ENCODE results near the gene BRF1. TPM values are rescaled to one million over a fixed set of nuclear protein-coding genes. Genes with fewer than 3 reads are reported as not detected.

BRF1 gene
- total RNA-seq, 1 donor from 2014 or later = 16.9 TPM

- H3K9ac ChIP-seq = no peak overlapping the region
- no peak overlapping the region for H2AFZ ChIP-seq (replicated peaks)
- H3K27me3 ChIP-seq = peaks cover 38% of the 10 kb centered on the region
- no peaks in the 10 kb centered on the region for H3K36me3 ChIP-seq
- H3K79me2 ChIP-seq (ENCODE audit: low read depth) = no peaks in the 10 kb centered on the region
- Mint-ChIP-seq H3K4me3 (no peak overlapping the region), H3K9me3 (peaks cover 9% of the 10 kb centered on the region), H3K4me1 (peaks cover 4% of the 10 kb centered on the region), H3K27ac (no peak overlapping the region), H3K36me3 (no peaks in the 10 kb centered on the region), H3K27me3 (ENCODE audit: insufficient read depth, low read depth) (peaks cover 18% of the 10 kb centered on the region)
- peaks cover 23% of the 10 kb centered on the region for H3F3A ChIP-seq (ENCODE audit: low read depth)
- no peak overlapping the region for H3K4me2 ChIP-seq
- H3K9me3 ChIP-seq (ENCODE audit: low read depth) = no peaks in the 10 kb centered on the region
- H4K20me1 ChIP-seq (ENCODE audit: low read depth) = peaks cover 7% of the 10 kb centered on the region
- TF ChIP-seq EZH2phosphoT487 (IDR thresholded peaks at IDR 0.05) = no peak
- no peak overlapping the region for H3K27ac ChIP-seq
- no peak for DNase-seq (ENCODE audit: low spot score)
- no peak overlapping the region for H3K4me3 ChIP-seq
- H3K4me1 ChIP-seq = peaks cover 4% of the 10 kb centered on the region
Measured at GRCh38 chr14:105185001-105185400, 115.8 kb downstream of the BRF1 start.

GRCh38 chr14:105184461-105184860 lies 116.3 kb downstream of the BRF1 start:
- no peak for DNase-seq (ENCODE audit: low spot score)
- H3K79me2 ChIP-seq (ENCODE audit: low read depth) = no peaks in the 10 kb centered on the region
- no peak overlapping the region for H3K4me3 ChIP-seq
- TF ChIP-seq CTCF (IDR thresholded peaks at IDR 0.05) (no peak), EZH2 (IDR thresholded peaks at IDR 0.05) (no peak), EZH2phosphoT487 (IDR thresholded peaks at IDR 0.05) (no peak)
- peaks cover 11% of the 10 kb centered on the region for H4K20me1 ChIP-seq (ENCODE audit: low read depth)
- H3K27ac Mint-ChIP-seq = peak overlapping the region; percentile 63
- H2AFZ ChIP-seq (replicated peaks) = no peak overlapping the region
- H3K9ac ChIP-seq = no peak overlapping the region
- H3K36me3 ChIP-seq = no peaks in the 10 kb centered on the region
- H3K27ac ChIP-seq = no peak overlapping the region
- H3K4me1 ChIP-seq = peaks cover 4% of the 10 kb centered on the region
- H3K27me3 ChIP-seq = peaks cover 33% of the 10 kb centered on the region
- H3K4me2 ChIP-seq = no peak overlapping the region
- no peaks in the 10 kb centered on the region for H3K36me3 Mint-ChIP-seq
- peaks cover 23% of the 10 kb centered on the region for H3F3A ChIP-seq (ENCODE audit: low read depth)
- peaks cover 20% of the 10 kb centered on the region for H3K27me3 Mint-ChIP-seq (ENCODE audit: insufficient read depth, low read depth)
- H3K9me3 ChIP-seq (ENCODE audit: low read depth) = no peaks in the 10 kb centered on the region
- H3K9me3 Mint-ChIP-seq = peaks cover 9% of the 10 kb centered on the region
- H3K4me1 Mint-ChIP-seq = peaks cover 6% of the 10 kb centered on the region
- no peak overlapping the region for H3K4me3 Mint-ChIP-seq

- Histone ChIP-seq H3K4me2 (no peak overlapping the region), H3K9me3 (ENCODE audit: low read depth) (no peaks in the 10 kb centered on the region), H3K4me1 (peaks cover 4% of the 10 kb centered on the region), H3K79me2 (ENCODE audit: low read depth) (no peaks in the 10 kb centered on the region), H3K9ac (no peak overlapping the region), H3K36me3 (no peaks in the 10 kb centered on the region), H3K4me3 (no peak overlapping the region), H3K27ac (no peak overlapping the region), H4K20me1 (ENCODE audit: low read depth) (peaks cover 28% of the 10 kb centered on the region), H3K27me3 (peaks cover 32% of the 10 kb centered on the region), H2AFZ (replicated peaks) (no peak overlapping the region), H3F3A (ENCODE audit: low read depth) (peaks cover 23% of the 10 kb centered on the region)
- no peak for DNase-seq (ENCODE audit: low spot score)
- Mint-ChIP-seq H3K4me3 (peak overlapping the region; percentile 82), H3K4me1 (peaks cover 8% of the 10 kb centered on the region), H3K27ac (no peak overlapping the region), H3K27me3 (ENCODE audit: insufficient read depth, low read depth) (peaks cover 22% of the 10 kb centered on the region), H3K36me3 (no peaks in the 10 kb centered on the region), H3K9me3 (no peaks in the 10 kb centered on the region)
- TF ChIP-seq EZH2phosphoT487 (IDR thresholded peaks at IDR 0.05) (no peak), CTCF (IDR thresholded peaks at IDR 0.05) (no peak), EZH2 (IDR thresholded peaks at IDR 0.05) (no peak)
Measured at GRCh38 chr14:105182296-105183020, 118.3 kb downstream of the BRF1 start.
